GM19099 (cell line): ENCODE measurements around the gene CPE.

Experiments used
- POLR2A ChIP-seq: IDR thresholded peaks from 3 replicates; pipeline ENCODE4 v1.6.1; 2011; ENCODE audit warnings: low read depth; ENCODE audit not compliant: insufficient read length; ENCODE audit errors: extremely low read depth

The CPE gene

GRCh38 chr4:165504184-165504583 lies 125.4 kb downstream of the CPE start:
- TF ChIP-seq POLR2A, result no peak

GRCh38 chr4:165505958-165506837 lies 127.4 kb downstream of the CPE start:
- TF ChIP-seq POLR2A, result no peak

- no peak for TF ChIP-seq POLR2A
Observed at GRCh38 chr4:165506849-165507248, 128.0 kb downstream of the CPE start.

GRCh38 chr4:165507381-165507780 lies 128.6 kb downstream of the CPE start:
- no peak for TF ChIP-seq POLR2A

GRCh38 chr4:165508372-165509120 lies 129.7 kb downstream of the CPE start:
- TF ChIP-seq POLR2A, result no peak

GRCh38 chr4:165512424-165512823 lies 133.6 kb downstream of the CPE start:
- no peak for TF ChIP-seq POLR2A

- TF ChIP-seq POLR2A, result no peak
Observed at GRCh38 chr4:165514739-165515138, 135.9 kb downstream of the CPE start.

- TF ChIP-seq POLR2A, result no peak
Observed at GRCh38 chr4:165515201-165515600, 136.4 kb downstream of the CPE start.

GRCh38 chr4:165516281-165516833 lies 137.5 kb downstream of the CPE start:
- no peak for TF ChIP-seq POLR2A

- TF ChIP-seq POLR2A, result no peak
Observed at GRCh38 chr4:165517216-165517615, 138.4 kb downstream of the CPE start.

- TF ChIP-seq POLR2A, result no peak
Observed at GRCh38 chr4:165518024-165518616, 139.3 kb downstream of the CPE start.

GRCh38 chr4:165518686-165519085 lies 139.9 kb downstream of the CPE start:
- TF ChIP-seq POLR2A, result no peak

- no peak for TF ChIP-seq POLR2A
Observed at GRCh38 chr4:165519591-165519990, 140.8 kb downstream of the CPE start.

- TF ChIP-seq POLR2A, result no peak
Observed at GRCh38 chr4:165520086-165520485, 141.3 kb downstream of the CPE start.

- no peak for TF ChIP-seq POLR2A
Observed at GRCh38 chr4:165522050-165522449, 143.2 kb downstream of the CPE start.
